ENCODE measurements around the gene AUNIP. TPM values are rescaled to one million over a fixed set of nuclear protein-coding genes. Genes with fewer than 3 reads are reported as not detected.

AUNIP gene
- polyA plus RNA-seq (2011; rRNA removed) (6.6 and 8.4 TPM in 2 replicates), polyA plus RNA-seq (2017; fragmentation: RNase III; extraction: RNeasy Plus Mini Kit Qiagen cat#74134 plus additional on column Dnase treatment) (5.6 to 7.3 TPM (median 6.5 TPM) in 3 replicates), polyA minus RNA-seq (2011; rRNA and poly(A)+ RNA removed) (5.2 and 6.7 TPM in 2 replicates)
- 4.5 and 5.2 TPM in 2 replicates for polyA plus RNA-seq (2012; cell fraction: cytosol; rRNA removed)
- polyA plus RNA-seq (2012; cell fraction: nucleus; rRNA removed): 2.0 and 2.9 TPM in 2 replicates

- peak; percentile 87 to 94 for ATAC-seq
- DNase-seq (ENCODE audit: low read depth in 1 of 2, low spot score in 1 of 2): peak; percentile 76 to 82
- Histone ChIP-seq H3K9me3 (no peaks in the 10 kb centered on the region), H3K4me2 (peak within 1 kb of the TSS; percentile 82), H3K4me1 (peaks cover 20% of the 10 kb centered on the region; the same call in 1 of the 3 replicates), H3K4me3 (peak within 1 kb of the TSS; percentile 63), H3K27ac (peak within 1 kb of the TSS; percentile 88 to 90)
- no peak for FAIRE-seq
- POLR2A ChIA-PET: no interaction called here
- CTCF ChIA-PET: interaction anchor here (1.1 kb wide), 1 partner anchor 36 kb away, joined by 3 read pairs; no protein-coding TSS in a partner anchor
- WGBS (ENCODE audit: missing lambda C conversion rate): under 1% methylated on average over 35 of the region's 77 CpGs
- no peak for TF ChIP-seq NR3C1 (IDR thresholded peaks at IDR 0.05)
- TF ChIP-seq HMGXB4 (CRISPR knock-in tag; IDR thresholded peaks at IDR 0.05; ENCODE audit: borderline replicate concordance): no peak
- TF ChIP-seq BCL3 (IDR thresholded peaks at IDR 0.05): no peak; the same call in 2 of the 3 replicates
- TF ChIP-seq KDM5A (IDR thresholded peaks at IDR 0.05): peak; percentile 51; the same call in 1 of the 2 replicates
- no peak for TF ChIP-seq RFX5 (IDR thresholded peaks at IDR 0.05)
- TF ChIP-seq RAD21 (conservative IDR thresholded peaks at IDR 0.05 in 1 of 2, IDR thresholded peaks at IDR 0.05 in 1 of 2): no peak
- TF ChIP-seq CBX8 (IDR thresholded peaks at IDR 0.05): no peak
- peak; percentile 73 for TF ChIP-seq E2F6 (IDR thresholded peaks at IDR 0.05; ENCODE audit: borderline replicate concordance, low read depth)
- no peak for TF ChIP-seq SMC3 (IDR thresholded peaks at IDR 0.05)
- no peak for TF ChIP-seq HEYL (CRISPR knock-in tag; IDR thresholded peaks at IDR 0.05)
- TF ChIP-seq KDM1A (IDR thresholded peaks at IDR 0.05; ENCODE audit: low read depth): no peak
- TF ChIP-seq MAFK (IDR thresholded peaks at IDR 0.05; ENCODE audit: partially characterized antibody): no peak
- no peak for TF ChIP-seq EP300 (IDR thresholded peaks at IDR 0.05)
- no peak for TF ChIP-seq MYC (IDR thresholded peaks at IDR 0.05; ENCODE audit: borderline replicate concordance, low read length)
- peak; percentile 51; the same call in 1 of the 2 replicates for TF ChIP-seq PHF8 (IDR thresholded peaks at IDR 0.05; ENCODE audit: borderline replicate concordance, low read depth)
- TF ChIP-seq EHF (CRISPR knock-in tag; IDR thresholded peaks at IDR 0.05): no peak
- no peak for TF ChIP-seq REST (IDR thresholded peaks at IDR 0.05)
- TF ChIP-seq HOXB5 (CRISPR knock-in tag; IDR thresholded peaks at IDR 0.05): no peak
- TF ChIP-seq POLR2A (IDR thresholded peaks at IDR 0.05; ENCODE audit: low read length): peak; percentile 71; the same call in 1 of the 2 replicates
- TF ChIP-seq JUN (IDR thresholded peaks at IDR 0.05): peak in 1 of 2 experiments; percentile 46; a peak in 2 of 5 replicates
- no peak for TF ChIP-seq CBX2 (IDR thresholded peaks at IDR 0.05; ENCODE audit: borderline replicate concordance, low read depth)
- TF ChIP-seq MAX (IDR thresholded peaks at IDR 0.05): peak; percentile 86
- no peak for TF ChIP-seq CHD4 (IDR thresholded peaks at IDR 0.05; ENCODE audit: borderline replicate concordance)
- TF ChIP-seq EHMT2 (IDR thresholded peaks at IDR 0.05; ENCODE audit: low read depth): no peak
- TF ChIP-seq BHLHE40 (IDR thresholded peaks at IDR 0.05; ENCODE audit: low read depth, low read length): no peak
- TF ChIP-seq ZC3H11A (IDR thresholded peaks at IDR 0.05): no peak
- no peak for TF ChIP-seq FOXS1 (CRISPR knock-in tag; IDR thresholded peaks at IDR 0.05)
- 0 out of 2 replicates have a peak, but pooled peaks have one; percentile 26 for TF ChIP-seq TP53 (CRISPR knock-in tag; IDR thresholded peaks at IDR 0.05)
- no peak for TF ChIP-seq HDAC2 (IDR thresholded peaks at IDR 0.05)
- no peak for TF ChIP-seq RARB (CRISPR knock-in tag; IDR thresholded peaks at IDR 0.05)
- TF ChIP-seq SREBF2 (IDR thresholded peaks at IDR 0.05): no peak
- no peak for TF ChIP-seq CHD2 (IDR thresholded peaks at IDR 0.05; ENCODE audit: low read length, partially characterized antibody)
Measured at GRCh38 chr1:25858906-25859789, at the start of gene AUNIP. TSS of gene AUNIP (minus strand) at chr1:25859457. CDS start at chr1:25859357, 100 bp downstream.

Data from A549 (cell line).